Measurements from ENCODE around the gene DNAJC2. TPM values are rescaled to one million over a fixed set of nuclear protein-coding genes. Genes with fewer than 3 reads are reported as not detected.

Gene DNAJC2, protein sequence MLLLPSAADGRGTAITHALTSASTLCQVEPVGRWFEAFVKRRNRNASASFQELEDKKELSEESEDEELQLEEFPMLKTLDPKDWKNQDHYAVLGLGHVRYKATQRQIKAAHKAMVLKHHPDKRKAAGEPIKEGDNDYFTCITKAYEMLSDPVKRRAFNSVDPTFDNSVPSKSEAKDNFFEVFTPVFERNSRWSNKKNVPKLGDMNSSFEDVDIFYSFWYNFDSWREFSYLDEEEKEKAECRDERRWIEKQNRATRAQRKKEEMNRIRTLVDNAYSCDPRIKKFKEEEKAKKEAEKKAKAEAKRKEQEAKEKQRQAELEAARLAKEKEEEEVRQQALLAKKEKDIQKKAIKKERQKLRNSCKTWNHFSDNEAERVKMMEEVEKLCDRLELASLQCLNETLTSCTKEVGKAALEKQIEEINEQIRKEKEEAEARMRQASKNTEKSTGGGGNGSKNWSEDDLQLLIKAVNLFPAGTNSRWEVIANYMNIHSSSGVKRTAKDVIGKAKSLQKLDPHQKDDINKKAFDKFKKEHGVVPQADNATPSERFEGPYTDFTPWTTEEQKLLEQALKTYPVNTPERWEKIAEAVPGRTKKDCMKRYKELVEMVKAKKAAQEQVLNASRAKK
- 32.7 to 43.6 TPM (median 36.8 TPM) in 5 replicates for total RNA-seq (2022; extraction: Qiagen RNA extraction)

DNA sequence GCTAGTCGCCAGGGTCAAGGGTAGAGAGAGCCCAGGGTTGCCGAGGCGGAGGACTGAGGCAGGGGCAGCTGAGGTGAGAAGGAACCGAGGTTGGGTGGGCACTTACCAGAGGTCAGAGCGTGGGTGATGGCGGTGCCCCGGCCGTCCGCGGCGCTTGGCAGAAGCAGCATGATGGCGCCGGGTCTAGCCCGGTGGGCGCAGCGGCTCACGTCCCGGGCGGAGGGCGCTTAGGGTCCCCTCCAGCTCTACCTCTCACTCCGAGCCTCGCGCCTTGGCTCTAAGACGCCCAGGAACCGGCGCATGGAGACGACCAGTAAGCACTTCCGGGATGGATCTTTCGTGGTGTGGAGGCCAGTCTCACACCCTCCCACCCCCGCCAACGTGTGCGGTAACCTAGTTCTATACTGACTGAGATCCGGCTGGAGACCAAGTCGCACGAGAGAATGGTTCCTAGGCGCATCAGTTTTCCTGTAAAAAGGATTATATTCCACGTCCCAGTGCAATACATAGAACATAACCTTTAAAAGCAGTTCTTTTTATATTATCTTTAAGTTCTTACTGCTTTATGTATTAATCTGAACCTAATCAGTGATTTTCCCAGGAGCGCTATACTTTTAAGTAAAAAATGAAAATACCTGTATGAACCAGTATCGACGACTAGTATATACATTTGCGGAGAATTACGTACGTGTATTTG is at the start of gene DNAJC2:
Gene DNAJC2 (minus strand): TSS at position 315 of the 697 bp plus-strand sequence. CDS start 145 bp downstream, at position 170.

GRCh38 chr7:103347507-103348267 is 3.1 kb upstream of the DNAJC2 start, which contains the start of gene PSMC2:
Gene PSMC2 (plus strand): TSS chr7:103347643. CDS start chr7:103347712, 69 bp downstream.

GRCh38 chr7:103296901-103297836 is 47.4 kb downstream of the DNAJC2 start, which contains the start of gene PMPCB:
Gene PMPCB (plus strand): TSS chr7:103297435. CDS start chr7:103297460, 25 bp downstream.

Other genes with a start within 250 kb of the DNAJC2 start
- gene NAPEPLD, start 195.7 kb downstream of the DNAJC2 start, total RNA-seq (2022; extraction: Qiagen RNA extraction) = 3.0 to 4.0 TPM (median 3.3 TPM) in 5 replicates
- 61.9 to 77.2 TPM (median 63.0 TPM) in 5 replicates for gene PMPCB, start 47.3 kb downstream of the DNAJC2 start, total RNA-seq (2022; extraction: Qiagen RNA extraction)
- gene PSMC2, start 2.9 kb upstream of the DNAJC2 start, total RNA-seq (2022; extraction: Qiagen RNA extraction) = 141 to 194 TPM (median 148 TPM) in 5 replicates
- not detected in 5 replicates for gene SLC26A5, start 101.4 kb upstream of the DNAJC2 start, total RNA-seq (2022; extraction: Qiagen RNA extraction)

All from A549 treated with AZD2906 at 1 μM for 4 hours (cell line).